ENCODE measurements around the gene NTNG1.

- TF ChIP-seq POLR2A (IDR thresholded peaks at IDR 0.05; ENCODE audit: control extremely low read depth in 1 of 2, low read depth in 2 of 2, low read length in 2 of 2), result no peak
- no peak for TF ChIP-seq YY1 (IDR thresholded peaks at IDR 0.05; ENCODE audit: low read depth, low read length)
- TF ChIP-seq CREB1 (IDR thresholded peaks at IDR 0.05), result no peak
- TF ChIP-seq EZH2 (IDR thresholded peaks at IDR 0.05; ENCODE audit: low read depth, low read length, severe bottlenecking), result no peak
- TF ChIP-seq MAX (IDR thresholded peaks at IDR 0.05), result no peak
- no peak for TF ChIP-seq CTCF (IDR thresholded peaks at IDR 0.05; ENCODE audit: control extremely low read depth in 1 of 3, insufficient read depth in 1 of 3, low read depth in 1 of 3, low read length in 3 of 3)
- TF ChIP-seq CHD2 (IDR thresholded peaks at IDR 0.05; ENCODE audit: low read length), result no peak
- no peak for TF ChIP-seq ZNF274 (IDR thresholded peaks at IDR 0.05; ENCODE audit: borderline replicate concordance, extremely low read depth, low read length)
- TF ChIP-seq KDM5A (IDR thresholded peaks at IDR 0.05; ENCODE audit: low read length), result no peak
- TF ChIP-seq TAF1 (IDR thresholded peaks at IDR 0.05; ENCODE audit: low read depth, low read length), result no peak
These were observed 382.2 kb downstream of the NTNG1 start for GRCh38 chr1:107523061-107523460.
